NCI-H345 (cell line): Measurements from ENCODE around the gene SNN.

ENCODE experiments used
- DNase-seq: peaks from one replicate; lab custom pipeline; 2025; lab: John Stamatoyannopoulos, UW

SNN gene

DNA sequence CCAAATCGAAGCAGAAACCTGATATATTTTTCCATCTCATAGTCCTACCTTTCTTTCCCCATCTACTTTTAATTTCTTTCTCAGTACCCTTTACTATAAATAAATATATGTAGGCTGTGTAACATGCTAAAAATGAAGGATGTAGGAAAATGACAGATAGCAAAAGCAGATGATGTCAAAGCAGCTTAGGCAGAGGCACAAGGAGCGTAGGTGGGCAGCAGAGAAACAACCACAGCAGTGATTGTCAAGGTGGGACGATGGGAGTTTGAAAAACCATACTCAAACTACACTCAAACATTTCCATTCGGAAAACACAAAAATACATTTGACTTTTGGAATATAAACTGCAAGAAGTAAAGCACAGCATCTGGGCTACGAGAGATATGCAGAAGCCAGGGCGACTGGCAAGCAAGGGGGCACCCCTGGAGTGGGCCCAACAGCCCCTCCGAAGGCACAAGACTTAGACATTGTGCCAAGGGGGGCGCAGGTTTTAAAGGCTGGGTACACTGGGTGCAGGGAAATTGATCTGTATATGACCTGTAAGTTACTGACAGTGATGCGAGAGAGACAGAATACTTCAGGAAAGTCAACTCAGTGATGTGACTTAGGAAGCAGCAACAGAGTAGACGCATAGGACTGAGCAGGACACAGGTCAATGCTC lies 31.1 kb downstream of the SNN start:
- DNase-seq, result no peak

DNA sequence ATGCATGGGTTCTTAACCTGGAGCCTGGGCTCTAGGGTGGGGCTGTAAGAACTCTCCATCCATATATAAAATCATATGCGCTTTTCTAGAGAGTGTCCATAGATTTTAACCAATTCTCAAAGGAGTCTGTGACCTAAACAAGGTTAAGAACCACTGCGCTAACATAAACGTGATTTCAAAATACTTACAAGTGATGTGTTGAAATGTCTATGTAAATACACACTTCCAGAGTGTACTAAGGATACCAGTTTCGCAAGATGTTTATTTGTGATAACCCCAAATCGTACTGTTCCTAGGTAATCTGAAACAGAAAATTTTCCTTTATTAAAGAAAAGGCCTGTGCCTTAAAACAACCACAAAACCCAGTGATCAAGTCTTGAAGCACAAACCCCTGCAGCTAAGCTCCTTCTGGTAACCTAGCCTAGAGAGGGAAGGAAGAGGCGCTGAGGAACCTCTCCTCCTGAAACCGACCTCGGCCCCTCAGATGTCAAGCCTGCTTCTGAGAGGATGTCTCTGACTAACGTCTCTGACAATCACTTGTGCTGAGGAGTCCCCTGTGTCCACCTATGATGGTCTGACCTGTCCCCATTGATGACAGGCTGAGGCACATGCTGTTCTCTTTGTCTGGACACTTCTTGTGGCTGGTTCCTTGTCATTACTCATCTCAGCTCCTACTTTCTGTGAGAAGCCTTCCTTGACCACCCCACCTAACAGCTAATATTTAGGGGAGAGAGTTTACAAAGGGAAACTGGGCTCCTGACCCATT lies 32.2 kb downstream of the SNN start:
- DNase-seq, result no peak

DNA sequence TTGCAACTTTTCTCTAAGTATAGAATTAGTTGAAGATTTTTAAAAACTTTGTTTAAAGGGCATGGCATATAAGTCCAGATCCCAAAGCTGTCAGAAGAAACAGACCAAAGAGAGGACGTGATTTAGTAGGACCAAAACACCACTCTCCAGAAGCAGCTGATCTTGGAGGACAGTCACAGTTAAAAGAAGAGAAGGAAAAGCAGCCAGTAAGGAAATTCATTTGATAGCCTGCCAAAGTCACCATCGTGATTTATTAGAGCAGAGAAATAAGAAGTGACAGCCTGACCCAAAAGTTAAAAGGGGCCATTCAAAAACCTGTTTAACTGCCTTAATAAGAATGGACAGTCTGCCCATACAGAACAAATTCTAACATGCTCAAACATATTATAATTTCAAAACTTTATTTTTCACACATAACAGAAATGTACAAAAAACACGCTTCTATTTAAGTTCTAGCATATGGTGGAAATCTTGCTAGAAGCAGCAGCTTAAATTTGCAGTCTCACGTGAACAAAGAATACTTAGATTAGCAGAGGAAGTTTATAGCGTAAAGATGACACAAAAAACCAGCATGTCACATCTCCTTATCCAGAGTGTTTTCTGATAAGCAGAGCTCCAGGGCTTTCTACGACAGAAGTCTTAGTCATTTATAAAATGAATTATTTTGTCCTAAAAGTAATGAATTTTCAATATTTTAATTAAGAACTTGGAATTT lies 37.2 kb downstream of the SNN start:
- no peak for DNase-seq

DNA sequence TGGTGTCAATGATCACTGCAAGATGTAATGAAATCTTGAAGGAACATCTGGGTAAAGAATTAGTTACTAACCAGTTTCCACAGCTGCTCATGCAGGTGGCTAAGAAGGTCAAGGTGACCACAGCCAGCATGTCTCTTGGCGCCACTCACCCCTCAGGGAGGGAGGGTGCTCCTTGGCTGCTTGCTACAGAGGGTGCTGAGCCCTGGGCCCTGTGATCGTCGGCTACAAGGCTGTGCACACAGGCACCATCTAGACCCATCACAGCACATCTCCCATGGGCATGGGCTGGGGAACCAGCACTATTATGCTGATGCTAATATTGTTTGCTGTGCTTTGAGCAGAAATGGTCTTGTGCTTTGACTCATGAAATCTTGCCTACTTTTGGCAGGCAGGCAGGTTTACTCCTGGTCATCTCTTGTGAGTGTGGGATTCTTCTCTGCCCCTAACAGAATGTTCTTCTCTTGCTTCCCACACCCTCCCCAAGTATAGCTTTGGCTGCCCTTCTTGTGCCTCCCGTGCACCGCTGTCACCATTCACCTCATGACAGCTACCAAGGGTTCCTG lies 38.0 kb downstream of the SNN start:
- no peak for DNase-seq

DNA sequence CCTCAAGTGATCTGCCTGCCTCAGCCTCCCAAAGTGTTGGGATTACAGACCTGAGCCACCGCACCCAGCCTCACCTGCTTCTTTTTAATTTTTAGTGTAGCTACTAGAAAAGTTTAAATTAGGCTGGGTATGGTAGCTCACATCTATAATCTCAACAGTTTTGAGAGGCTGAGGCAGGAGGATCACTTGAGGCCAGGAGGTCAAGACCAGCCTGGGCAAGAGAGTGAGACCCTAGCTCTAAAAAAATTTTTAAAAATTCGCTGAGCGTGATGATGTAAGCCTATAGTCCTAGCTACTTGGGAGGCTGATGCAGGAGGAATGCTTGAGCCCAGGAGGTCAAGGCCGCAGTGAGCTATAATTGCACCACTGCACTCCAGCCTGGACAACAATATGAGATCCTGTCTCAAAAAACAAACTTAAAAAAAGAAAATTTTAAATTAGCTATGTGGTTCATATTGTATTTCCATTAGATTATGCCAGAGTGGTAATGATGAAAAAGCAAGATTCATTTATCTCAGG lies 39.5 kb downstream of the SNN start:
- DNase-seq, result no peak

DNA sequence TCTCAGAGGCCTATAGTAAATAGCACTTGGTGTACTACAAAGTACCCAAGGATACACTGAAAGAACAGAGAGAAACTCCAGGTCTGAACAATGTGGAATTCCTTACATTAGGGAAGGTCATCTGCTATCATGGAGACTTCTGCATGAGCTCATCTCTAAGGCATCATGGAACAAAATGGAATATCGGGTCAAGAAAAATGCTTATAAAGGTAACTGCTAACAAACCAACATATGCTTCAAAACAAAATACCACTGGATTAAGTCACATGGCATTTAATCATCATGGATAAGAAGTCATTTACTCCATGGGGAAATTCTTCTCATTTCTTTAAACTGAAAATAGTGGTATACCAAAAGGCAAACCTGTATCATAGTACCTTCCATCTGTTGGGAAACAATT lies 40.2 kb downstream of the SNN start:
- DNase-seq, result no peak

DNA sequence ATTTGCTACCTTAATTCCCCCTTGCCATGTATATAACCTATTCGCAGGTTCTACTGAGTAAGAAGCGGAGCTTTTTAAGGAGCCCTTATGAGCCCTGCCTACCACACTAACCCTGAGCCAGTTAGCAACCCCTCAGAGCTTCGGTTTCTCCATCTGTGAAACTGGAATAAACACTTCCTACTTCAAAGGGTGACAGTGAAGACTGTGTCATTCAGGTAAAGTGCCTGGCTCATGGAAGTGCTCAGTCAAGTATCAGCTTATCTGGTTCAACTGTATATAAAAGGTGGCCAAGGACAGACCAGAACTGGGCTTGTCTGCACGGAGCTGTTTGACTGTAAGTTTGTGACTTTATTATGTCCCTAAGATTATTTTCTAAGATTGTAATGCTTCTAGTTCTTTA lies 43.4 kb downstream of the SNN start:
- no peak for DNase-seq

DNA sequence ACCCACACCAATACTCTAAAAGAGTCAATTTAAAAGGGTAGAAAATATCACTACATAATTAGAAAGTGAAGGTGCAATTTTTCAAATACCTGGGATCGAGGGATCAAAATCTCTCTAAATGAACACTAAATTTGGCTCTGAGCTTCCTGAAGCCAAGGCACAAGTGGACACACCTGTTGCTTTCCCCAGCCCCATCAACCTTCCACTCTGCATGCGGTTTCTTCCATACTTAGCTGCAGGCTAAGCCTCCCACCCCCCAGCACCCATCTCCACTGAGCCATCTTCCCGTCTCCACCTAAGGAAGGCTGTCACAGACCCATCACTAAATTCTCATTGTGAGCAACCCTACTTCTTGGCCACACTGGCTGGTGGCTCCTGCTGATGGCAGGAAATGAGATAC lies 43.9 kb downstream of the SNN start:
- no peak for DNase-seq

DNA sequence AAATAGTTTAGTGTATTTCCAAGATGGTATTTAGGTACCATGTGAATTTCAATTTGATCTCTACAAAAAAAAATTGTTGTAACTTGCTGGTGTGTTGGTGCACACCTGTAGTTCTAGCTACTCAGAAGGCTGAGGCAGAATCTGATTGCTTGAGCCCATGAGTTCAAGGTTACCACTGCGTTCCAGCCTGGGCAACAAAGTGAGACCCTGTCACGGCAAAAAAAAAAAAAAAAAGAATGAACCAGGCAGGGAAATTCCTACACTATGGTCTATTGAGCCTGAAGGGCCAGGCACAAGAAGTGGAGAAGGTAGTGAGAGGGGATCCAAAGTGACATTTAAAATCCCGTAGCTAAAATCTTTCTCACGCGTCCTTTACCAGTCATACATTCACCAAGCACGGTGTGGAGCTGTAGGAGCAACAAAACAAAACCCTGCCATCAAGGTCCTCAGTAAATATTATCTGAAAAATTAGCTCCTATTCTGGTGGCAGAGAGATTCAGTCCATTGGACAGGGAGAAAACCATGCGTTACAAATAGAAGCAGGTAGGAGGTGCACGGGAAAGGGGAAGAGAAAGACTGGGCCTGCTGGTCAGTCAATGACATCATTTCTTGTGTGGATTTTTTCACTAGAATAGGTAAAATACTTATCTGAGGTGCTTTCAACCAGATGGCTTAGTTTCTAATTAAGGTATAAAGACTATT lies 47.1 kb downstream of the SNN start:
- no peak for DNase-seq

DNA sequence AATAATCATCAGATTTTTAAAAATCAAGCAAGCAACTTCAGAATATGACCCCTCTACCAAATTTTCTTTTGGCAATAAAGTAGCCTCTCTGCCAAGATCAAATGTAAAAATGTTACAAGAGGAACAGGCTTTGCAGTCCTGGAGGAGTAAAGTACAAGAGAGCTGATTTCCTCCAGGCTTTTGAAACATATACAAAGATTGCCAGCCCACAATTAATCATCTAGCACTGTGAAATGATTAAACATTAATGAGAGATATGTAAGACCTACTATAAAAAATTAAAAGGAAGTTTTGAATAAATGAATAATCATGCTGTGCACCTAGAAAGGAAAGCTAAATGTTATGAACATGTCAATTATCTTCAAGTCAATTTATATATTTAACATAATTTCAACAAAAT lies 48.1 kb downstream of the SNN start:
- DNase-seq, result no peak

DNA sequence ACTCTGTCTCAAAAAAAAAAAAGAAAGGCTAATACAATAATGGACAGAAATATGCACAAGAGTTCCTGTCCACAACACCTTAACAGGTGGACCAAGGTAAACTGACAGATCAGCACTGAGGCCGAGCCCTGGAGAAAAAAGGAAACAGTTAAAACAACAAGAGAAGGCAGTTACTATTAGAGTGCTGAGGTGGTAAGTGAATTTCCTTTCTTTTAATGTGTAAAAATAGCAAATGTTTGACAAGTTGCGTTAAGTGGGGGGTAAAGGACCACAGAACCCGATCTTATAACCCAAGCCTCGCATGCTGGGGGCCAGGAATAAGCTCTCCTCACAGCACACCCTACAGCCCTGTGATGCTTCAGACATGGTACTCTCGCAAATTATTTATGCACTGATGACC lies 49.6 kb downstream of the SNN start:
- no peak for DNase-seq

DNA sequence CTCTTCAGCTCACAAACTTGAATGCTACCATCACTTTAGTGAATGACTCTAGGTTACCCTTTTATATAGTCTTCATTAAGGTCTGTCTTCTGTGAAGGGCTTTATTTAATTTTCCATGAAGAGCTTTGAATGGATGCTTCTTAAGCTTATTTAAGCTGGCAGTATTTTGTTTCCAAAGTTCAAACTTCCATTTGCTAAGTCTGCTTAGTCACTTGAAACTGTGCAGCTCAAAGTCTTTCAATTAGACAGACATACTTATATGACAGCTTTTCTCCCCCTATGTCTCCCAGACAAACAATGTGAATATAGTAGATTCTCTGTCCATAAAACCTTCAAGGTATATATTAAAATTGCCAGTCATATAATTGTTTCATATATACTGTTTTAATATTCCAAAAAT lies 50.9 kb downstream of the SNN start:
- no peak for DNase-seq

DNA sequence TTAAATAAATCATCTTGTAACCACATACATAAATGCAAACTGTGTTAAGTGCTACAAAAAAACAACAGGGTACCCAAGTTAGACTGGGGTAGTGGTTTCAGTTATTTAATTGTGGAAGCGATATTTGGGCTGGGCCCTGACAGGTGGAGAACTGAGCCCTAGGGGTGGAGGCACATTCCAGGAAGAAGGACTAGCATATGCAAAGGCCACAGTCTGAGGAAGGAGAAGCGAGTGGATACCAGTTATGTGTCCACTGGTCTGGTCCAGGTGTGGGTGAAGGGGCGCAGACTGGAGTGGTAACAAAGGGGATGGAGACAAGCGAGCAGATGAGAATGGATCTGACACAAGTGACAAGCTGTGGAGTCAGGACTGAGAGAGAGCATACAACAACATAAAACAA lies 51.5 kb downstream of the SNN start:
- no peak for DNase-seq

DNA sequence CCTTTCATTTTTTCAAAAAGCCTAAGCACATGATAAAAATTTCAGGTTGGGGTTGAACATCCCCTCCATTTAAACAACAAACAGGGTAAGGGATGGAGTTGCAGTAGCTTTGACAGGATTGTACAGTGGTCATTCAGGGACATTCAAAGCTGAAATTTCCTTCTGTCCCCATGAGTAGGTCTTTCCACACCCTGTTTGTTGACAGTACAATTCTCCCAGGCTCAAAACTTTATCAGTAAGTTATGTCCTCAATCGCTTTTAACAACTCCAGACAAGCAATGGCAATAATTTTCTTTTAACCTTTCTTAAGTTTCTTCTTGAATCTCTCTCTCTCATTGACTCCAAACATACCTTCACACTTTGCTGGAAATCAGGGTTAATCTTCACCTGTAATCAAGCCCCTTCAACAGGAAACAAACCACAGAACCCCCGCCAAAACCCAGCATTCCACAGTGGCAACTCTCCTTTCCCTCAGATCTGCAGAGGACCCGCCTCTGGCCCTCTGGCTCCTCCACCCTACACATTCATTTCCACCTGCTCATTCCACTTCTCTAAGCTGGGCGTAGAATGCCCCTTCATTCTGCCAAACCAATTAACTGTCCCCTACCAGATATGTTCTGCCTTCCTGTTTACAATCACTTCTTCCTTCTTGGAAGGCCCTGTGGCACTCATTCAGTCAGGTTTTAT lies 53.7 kb downstream of the SNN start:
- DNase-seq, result no peak

DNA sequence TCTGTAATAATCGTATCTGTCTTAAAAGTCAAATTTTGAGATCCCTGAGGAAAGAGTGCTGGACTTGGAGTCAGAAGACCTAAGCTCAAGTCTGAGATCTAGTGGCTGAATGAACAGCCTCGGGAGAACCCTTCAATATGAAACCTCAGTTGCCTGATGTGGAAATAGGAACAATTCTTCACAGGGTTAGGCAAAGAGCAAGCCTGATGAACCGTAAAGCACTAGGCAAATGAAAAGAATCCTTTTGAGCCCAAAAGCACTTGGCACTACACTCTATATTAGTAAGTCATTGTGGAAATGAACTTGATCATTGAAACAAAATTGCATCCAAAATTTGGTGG lies 54.2 kb downstream of the SNN start:
- DNase-seq, result no peak

DNA sequence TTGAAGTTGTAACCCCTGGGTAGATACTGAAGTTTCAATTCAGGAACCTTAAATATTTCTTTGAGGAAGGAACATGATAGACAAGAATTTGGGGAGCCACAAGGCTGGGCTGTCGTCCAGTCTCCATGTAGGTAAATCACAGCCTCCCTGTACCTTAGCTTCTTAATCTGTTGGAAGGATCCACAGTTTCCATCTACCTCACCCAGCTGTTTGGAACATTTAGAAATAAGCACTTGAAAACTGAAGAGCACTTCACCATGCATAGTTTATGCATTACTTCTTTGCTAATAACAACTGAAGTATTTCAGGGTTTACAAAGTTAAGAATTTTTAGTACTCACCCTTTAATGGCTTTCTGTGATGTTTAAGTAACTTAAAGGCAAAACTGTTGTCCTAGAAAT lies 57.2 kb downstream of the SNN start:
- peak; percentile 18 for DNase-seq

DNA sequence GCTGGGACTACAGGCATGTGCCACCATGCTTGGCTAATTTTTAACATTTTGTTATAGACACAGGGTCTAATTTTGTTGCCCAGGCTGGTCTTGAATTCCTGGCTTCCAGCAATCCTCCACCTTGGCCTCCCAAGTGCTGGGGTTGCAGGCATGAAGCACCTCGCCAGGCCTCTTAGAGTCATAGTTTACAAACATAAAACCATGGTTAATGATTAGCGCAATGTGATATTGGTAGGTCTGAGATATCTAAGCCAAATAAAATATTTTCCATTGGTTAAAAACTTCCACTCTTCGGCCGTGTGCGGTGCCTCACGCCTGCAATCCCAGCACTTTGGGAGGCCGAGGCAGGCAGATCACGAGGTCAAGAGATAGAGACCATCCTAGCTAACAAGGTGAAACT lies 57.8 kb downstream of the SNN start:
- no peak for DNase-seq

DNA sequence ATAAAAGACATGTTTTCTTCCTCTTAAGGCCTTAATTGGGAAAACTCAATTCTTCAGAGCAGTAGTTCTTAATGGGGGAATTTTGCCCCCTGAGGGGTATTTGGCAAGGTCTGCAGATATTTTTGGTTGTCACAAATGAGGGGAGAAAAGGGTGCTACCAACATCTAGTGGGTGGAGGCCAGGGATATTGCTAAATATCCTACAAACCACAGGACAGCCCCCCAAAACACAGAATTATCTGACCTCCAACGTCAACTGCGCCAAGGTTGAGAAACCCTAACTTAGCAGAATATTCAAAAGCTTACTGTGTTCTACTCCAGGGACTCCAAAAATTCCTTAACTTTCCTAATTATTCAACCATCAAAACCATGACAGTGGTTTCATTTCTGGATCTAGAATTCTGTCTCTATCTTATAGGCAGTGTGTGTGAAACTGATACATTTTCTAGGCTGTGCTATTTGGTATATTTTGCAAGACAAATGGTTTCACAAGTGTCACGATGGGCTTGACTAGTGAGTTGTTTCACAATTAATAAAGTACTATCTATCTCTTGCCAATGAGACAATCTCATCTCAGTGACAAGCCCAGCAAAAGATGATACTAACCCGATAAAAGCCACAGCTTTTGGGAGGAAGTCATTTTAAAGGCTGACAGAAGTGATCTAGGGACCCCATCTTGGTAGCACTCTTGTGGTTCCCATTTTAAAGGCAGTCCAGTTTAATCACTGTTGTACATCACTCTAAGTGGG lies 59.7 kb downstream of the SNN start:
- no peak for DNase-seq
